Endothelial cell of umbilical vein (primary cell): ENCODE measurements around the gene LAG3. TPM values are rescaled to one million over a fixed set of nuclear protein-coding genes. Genes with fewer than 3 reads are reported as not detected.
"Not testable (repeated sequence)": the region's sequence is repeated elsewhere in the genome, so short reads cannot be mapped to it uniquely, and the experiment has no call there.

Source experiments
- BruUV-seq: library from RNA; stranded (reverse); fragments of 400-500 nt; replicated peaks from 2 replicates; lab custom pipeline; 2021; lab: Mats Ljungman, UMichigan
- CTCF ChIA-PET: fragments of 300-600, 350-600 bp; sonication (Branson Sonifier 250); formaldehyde crosslinking; loops from one replicate; lab custom pipeline; 2021; ENCODE audit warnings: antibody characterized with exemption, inconsistent platforms; lab: Charles Lee
- POLR2A ChIA-PET: fragments of 300-600, 350-600 bp; sonication (Branson Sonifier 250); formaldehyde crosslinking; loops from one replicate; lab custom pipeline; 2021; ENCODE audit warnings: antibody characterized with exemption, inconsistent platforms; lab: Charles Lee
- DNase-seq: peaks from one replicate; pipeline ENCODE4 v3.0.0-alpha.2; 2011; ENCODE audit warnings: low read depth, low spot score
- FAIRE-seq: peaks from 2 replicates; lab custom pipeline; 2011; peaks lifted over from hg19 to GRCh38; lab: Jason Lieb, UNC
- H2AFZ ChIP-seq: 2 replicates; pipeline ENCODE4 v1.6.0; 2012; ENCODE audit warnings: low read depth, low read length, control low read depth, inconsistent platforms
- H3K27ac ChIP-seq: 2 replicates; pipeline ENCODE4 v1.5.1; 2011; ENCODE audit warnings: low read depth, mild to moderate bottlenecking, control low read depth, low read length, moderate library complexity; ENCODE audit not compliant: insufficient read depth
- H3K27me3 ChIP-seq, 2 experiments: 2 replicates each; pipeline versions ENCODE4 v1.6.0 to v1.6.1; 2011; ENCODE audit warnings: low read length in 2 of 2, mixed read lengths in 1 of 2; ENCODE audit not compliant: control insufficient read depth in 2 of 2, insufficient read depth in 2 of 2
- H3K36me3 ChIP-seq, 2 experiments: 2 replicates in 1 of 2; 3 replicates in 1 of 2; pipeline ENCODE4 v1.5.1; 2011; ENCODE audit warnings: low read length in 2 of 2, mild to moderate bottlenecking in 1 of 2, moderate library complexity in 1 of 2; ENCODE audit not compliant: control insufficient read depth in 2 of 2, insufficient read depth in 2 of 2; ENCODE audit errors: extremely low read depth in 1 of 2
- H3K4me1 ChIP-seq: 3 replicates; pipeline ENCODE4 v1.5.1; 2011; ENCODE audit warnings: mild to moderate bottlenecking, low read length; ENCODE audit not compliant: control insufficient read depth, insufficient read depth; ENCODE audit errors: extremely low read depth
- H3K4me2 ChIP-seq: 2 replicates; pipeline ENCODE4 v1.6.1; 2011; ENCODE audit warnings: low read length, control low read depth, mixed read lengths; ENCODE audit not compliant: insufficient read depth
- H3K4me3 ChIP-seq, 3 experiments: fragments of 200-600 bp in 1 of 3; sonication (generic), shearing (Covaris generic) in 1 of 3; replicated peaks in 1 of 3; 2 replicates each; pipeline ENCODE4 v1.5.1; 2011 to 2016; ENCODE audit warnings: control low read depth in 3 of 3, low read length in 3 of 3, mild to moderate bottlenecking in 2 of 3, inconsistent platforms in 1 of 3, low read depth in 1 of 3, moderate library complexity in 1 of 3; ENCODE audit not compliant: insufficient read depth in 1 of 3
- H3K79me2 ChIP-seq: 2 replicates; pipeline ENCODE4 v1.6.0; 2012; ENCODE audit warnings: low read length, inconsistent platforms; ENCODE audit not compliant: control insufficient read depth, insufficient read depth
- H3K9ac ChIP-seq: replicated peaks from 2 replicates; pipeline ENCODE3; 2011; ENCODE audit warnings: low read length, control low read depth; ENCODE audit not compliant: insufficient read depth; ENCODE audit errors: extremely low read depth
- H3K9me1 ChIP-seq: replicated peaks from 3 replicates; pipeline ENCODE4 v1.6.0; 2011; ENCODE audit warnings: mild to moderate bottlenecking, low read length; ENCODE audit not compliant: control insufficient read depth, insufficient read depth; ENCODE audit errors: extremely low read depth
- H3K9me3 ChIP-seq: replicated peaks from 2 replicates; pipeline ENCODE4 v1.5.1; 2012; ENCODE audit warnings: low read length, inconsistent platforms; ENCODE audit not compliant: control insufficient read depth, insufficient read depth
- H4K20me1 ChIP-seq: replicated peaks from 2 replicates; pipeline ENCODE3; 2011; ENCODE audit warnings: mild to moderate bottlenecking, low read length; ENCODE audit not compliant: control insufficient read depth, insufficient read depth; ENCODE audit errors: extremely low read depth
- CTCF ChIP-seq, 2 donors: IDR thresholded peaks; 1 replicate in 1 of 2; 2 replicates in 1 of 2; pipeline ENCODE4 v1.5.1; 2011; ENCODE audit warnings: low read length in 2 of 2, mild to moderate bottlenecking in 2 of 2, moderate library complexity in 2 of 2, control low read depth in 1 of 2, inconsistent platforms in 1 of 2, low read depth in 1 of 2; ENCODE audit not compliant: insufficient read depth in 1 of 2; ENCODE audit errors: extremely low read depth in 1 of 2
- EZH2 ChIP-seq: IDR thresholded peaks from 2 replicates; pipeline ENCODE4 v1.6.1; 2012; ENCODE audit warnings: borderline replicate concordance, low read depth, mild to moderate bottlenecking, moderate library complexity, low read length, inconsistent platforms; ENCODE audit not compliant: severe bottlenecking
- FOS ChIP-seq: IDR thresholded peaks from 2 replicates; pipeline ENCODE4 v1.6.1; 2011; ENCODE audit warnings: mild to moderate bottlenecking, low read length, moderate library complexity, borderline replicate concordance; ENCODE audit not compliant: insufficient read depth
- GATA2 ChIP-seq: IDR thresholded peaks from 2 replicates; pipeline ENCODE4 v1.7.0; 2011; ENCODE audit warnings: low read depth, mild to moderate bottlenecking, moderate library complexity, mixed read lengths, low read length; ENCODE audit not compliant: insufficient read length, insufficient read depth
- JUN ChIP-seq: IDR thresholded peaks from 2 replicates; pipeline ENCODE4 v1.6.1; 2011; ENCODE audit warnings: borderline replicate concordance, low read depth; ENCODE audit not compliant: insufficient read length, insufficient read depth
- MAX ChIP-seq: IDR thresholded peaks from 2 replicates; pipeline ENCODE4 v1.6.1; 2011; ENCODE audit not compliant: insufficient read depth, insufficient read length
- MYC ChIP-seq: IDR thresholded peaks from one replicate; pipeline ENCODE4 v1.6.1; 2011; ENCODE audit warnings: mild to moderate bottlenecking, low read depth, low read length
- POLR2A ChIP-seq: IDR thresholded peaks from 2 replicates; pipeline ENCODE4 v1.6.1; 2012; ENCODE audit warnings: low read depth, mild to moderate bottlenecking, control low read depth, low read length
- POLR2AphosphoS5 ChIP-seq: IDR thresholded peaks from 2 replicates; pipeline ENCODE4 v1.6.1; 2012; ENCODE audit warnings: low read depth, mild to moderate bottlenecking, control low read depth, low read length, moderate library complexity; ENCODE audit not compliant: insufficient read depth
- dilution Hi-C: fragments of 300-500 bp; cut with MboI; formaldehyde crosslinking; loops from one replicate; pipeline ENCODE4 v1.15.0; 2019; ENCODE audit warnings: low sequenced_read_pairs; ENCODE audit not compliant: extremely low pct_ligation_motif_present
- intact Hi-C: fragments of 100-400 bp; cut with micrococcal nuclease; formaldehyde crosslinking; loops from one replicate; pipeline ENCODE4 v1.10.0; 2022
- polyA plus RNA-seq, 4 experiments: library from polyadenylated mRNA; depleted of rRNA in 3 of 4; stranded (reverse) in 3 of 4; unstranded in 1 of 4; fragments of >200 nt; gene quantifications; 2 replicates each; pipeline versions ENCODE4 v1.2.1 to v1.2.3, GENCODE V29; 2011 to 2012; ENCODE audit warnings: missing spikeins in 1 of 4
- total RNA-seq: library from RNA; stranded (reverse); gene quantifications from 2 replicates; pipeline ENCODE4 v1.2.3, GENCODE V29; 2021

The LAG3 gene
- total and polyA plus RNA-seq, 2 donors (not counting 3 experiments of a cell fraction or from before 2014, with no cell fraction given) = 1.3 to 3.8 TPM

GRCh38 chr12:6736754-6737153, 35.6 kb upstream of the LAG3 start:
- no peaks in the 10 kb centered on the region for H3K79me2 ChIP-seq
- ChIA-PET CTCF (interaction anchor here (1.3 to 2.2 kb wide), 4 partner anchors 12 to 100 kb away, joined by 3 to 10 read pairs (median 6); partner anchors contain the start of gene MLF2), POLR2A (no interaction called here)
- H3K27me3 ChIP-seq = no peaks in the 10 kb centered on the region
- H4K20me1 ChIP-seq = no peaks in the 10 kb centered on the region
- no peaks in the 10 kb centered on the region for H3K36me3 ChIP-seq
- H3K4me1 ChIP-seq = no peaks in the 10 kb centered on the region
- TF ChIP-seq CTCF (IDR thresholded peaks at IDR 0.05; ENCODE audit: extremely low read depth in 1 of 2, insufficient read depth in 1 of 2, low read depth in 1 of 2, low read length in 2 of 2) (no peak), MAX (no peak), GATA2 (no peak), MYC (no peak), POLR2AphosphoS5 (no peak), JUN (no peak), POLR2A (no peak), EZH2 (no peak), FOS (no peak)
- no peak overlapping the region for H3K27ac ChIP-seq
- no peaks in the 10 kb centered on the region for H3K9me3 ChIP-seq
- H3K9me1 ChIP-seq = no peaks in the 10 kb centered on the region
- dilution Hi-C loops (no loop called here), intact Hi-C loops (no loop called here)
- H2AFZ ChIP-seq = no peak overlapping the region
- H3K4me2 ChIP-seq = no peak overlapping the region
- FAIRE-seq = no peak
- no peak for DNase-seq
- no peak overlapping the region for H3K9ac ChIP-seq
- no peak overlapping the region for H3K4me3 ChIP-seq
- BruUV-seq = no TSS peak

- CTCF ChIA-PET = interaction anchor here (4.2 kb wide), 1 partner anchor 11 kb away, joined by 13 read pairs; the partner anchor contains the start of gene MLF2
Measured at GRCh38 chr12:6742080-6742479, 30.2 kb upstream of the LAG3 start.

More at GRCh38 chr12:6742080-6742479, 30.2 kb upstream of the LAG3 start:
- POLR2A ChIA-PET, H3K9ac ChIP-seq, H3K79me2 ChIP-seq, H3K36me3 ChIP-seq, H3K4me3 ChIP-seq, H3K4me1 ChIP-seq, H3K9me3 ChIP-seq, H2AFZ ChIP-seq, DNase-seq, H3K9me1 ChIP-seq, H3K27ac ChIP-seq, FAIRE-seq, H4K20me1 ChIP-seq, H3K4me2 ChIP-seq, BruUV-seq, dilution Hi-C loops, H3K27me3 ChIP-seq, intact Hi-C loops: not testable (repeated sequence)
